Hair follicle dermal papilla cell (primary cell): ENCODE results near the gene EZH1. TPM values are rescaled to one million over a fixed set of nuclear protein-coding genes. Genes with fewer than 3 reads are reported as not detected.

ENCODE experiments used
- small RNA-seq: library from RNA; depleted of rRNA; stranded (forward); fragments of <200 nt; gene quantifications from one replicate; pipeline ENCODE3, GENCODE V24; 2012
- total RNA-seq: library from RNA; depleted of rRNA; stranded (reverse); fragments of >200 nt; gene quantifications from 2 replicates; pipeline ENCODE4 v1.2.3, GENCODE V29; 2012

The EZH1 gene
- 32.9 and 37.8 TPM in 2 replicates for total RNA-seq

GRCh38 chr17:42744806-42745617, at the start of gene EZH1:
Gene EZH1, minus strand, starts transcription at chr17:42745040. Its CDS starts 16,099 bp downstream, at chr17:42728941.

DNA sequence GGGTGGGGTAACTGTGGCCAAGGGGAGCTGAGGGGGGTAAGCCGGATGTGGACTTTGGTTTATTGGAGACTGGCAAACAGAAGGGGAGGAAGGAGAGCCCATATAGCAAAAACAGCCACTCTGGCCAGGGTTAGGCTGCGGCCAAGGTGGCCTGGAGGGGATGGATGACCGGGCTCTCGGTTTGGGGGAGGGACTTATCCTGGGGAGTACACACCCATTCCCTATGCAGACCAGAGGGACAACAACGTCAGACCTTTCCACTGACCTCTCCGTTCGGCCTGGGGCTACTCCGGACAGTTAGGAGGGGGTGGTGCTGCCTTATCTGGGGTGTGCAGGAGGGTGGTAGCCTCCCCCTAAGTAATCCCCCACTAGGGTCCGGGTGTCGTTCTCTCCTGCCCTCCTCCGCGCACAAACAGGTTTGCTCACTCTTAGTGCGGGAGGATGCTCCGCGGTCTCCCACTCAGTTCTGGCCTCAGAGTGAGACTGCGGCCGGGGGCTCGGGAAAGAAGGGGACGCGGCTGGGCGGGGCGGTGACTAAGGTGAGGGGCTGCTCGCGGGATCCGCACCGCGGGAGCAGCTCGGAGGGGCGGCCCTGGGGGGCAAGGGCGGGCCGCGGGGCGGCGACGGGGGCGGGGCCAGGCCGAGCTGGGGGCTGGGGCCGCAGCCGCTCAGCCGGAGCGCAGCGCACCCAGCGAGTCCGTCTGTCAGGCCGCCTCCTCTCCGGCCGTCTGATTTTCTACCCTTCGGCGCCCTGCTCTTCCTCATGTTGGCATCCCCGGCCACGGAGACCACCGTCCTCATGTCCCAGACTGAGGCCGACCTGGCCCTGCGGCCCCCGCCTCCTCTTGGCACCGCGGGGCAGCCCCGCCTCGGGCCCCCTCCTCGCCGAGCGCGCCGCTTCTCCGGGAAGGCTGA, 35.4 kb upstream of the EZH1 start, which contains the start of gene WNK4:
WNK4 (plus strand) TSS at position 675 of the 915 bp plus-strand sequence; CDS start at position 764, 89 bp downstream.

DNA sequence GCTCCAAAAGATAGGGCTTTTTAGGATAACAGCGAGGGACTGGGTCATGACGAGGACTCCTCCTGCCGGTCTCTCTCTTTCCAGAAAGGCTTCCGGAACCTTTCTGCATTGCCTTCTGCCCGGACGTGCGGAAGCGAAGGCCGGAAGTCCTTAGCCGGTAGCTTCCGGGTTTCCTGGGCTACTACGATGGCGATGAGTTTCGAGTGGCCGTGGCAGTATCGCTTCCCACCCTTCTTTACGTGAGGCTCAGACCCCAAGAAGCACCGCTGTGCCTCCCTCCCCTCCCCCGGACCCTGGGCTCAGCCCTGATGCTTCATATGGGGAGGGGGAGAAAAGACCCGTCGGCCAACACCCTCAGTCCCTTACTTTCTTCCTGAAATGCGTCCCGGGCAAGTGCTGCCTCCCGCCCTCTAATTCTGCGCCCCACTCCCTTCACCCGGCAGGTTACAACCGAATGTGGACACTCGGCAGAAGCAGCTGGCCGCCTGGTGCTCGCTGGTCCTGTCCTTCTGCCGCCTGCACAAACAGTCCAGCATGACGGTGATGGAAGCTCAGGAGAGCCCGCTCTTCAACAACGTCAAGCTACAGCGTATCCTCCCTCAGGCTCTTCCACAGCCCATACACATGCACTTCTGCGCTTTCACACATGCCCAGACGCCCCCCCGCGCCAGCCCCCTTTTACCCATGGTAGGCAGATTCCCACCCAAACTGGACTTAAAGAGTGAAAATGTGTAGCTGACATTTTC, 28.6 kb upstream of the EZH1 start, which contains the start of gene VPS25:
VPS25 (plus strand) TSS at position 160 of the 746 bp plus-strand sequence; CDS start at position 187, 27 bp downstream.

DNA sequence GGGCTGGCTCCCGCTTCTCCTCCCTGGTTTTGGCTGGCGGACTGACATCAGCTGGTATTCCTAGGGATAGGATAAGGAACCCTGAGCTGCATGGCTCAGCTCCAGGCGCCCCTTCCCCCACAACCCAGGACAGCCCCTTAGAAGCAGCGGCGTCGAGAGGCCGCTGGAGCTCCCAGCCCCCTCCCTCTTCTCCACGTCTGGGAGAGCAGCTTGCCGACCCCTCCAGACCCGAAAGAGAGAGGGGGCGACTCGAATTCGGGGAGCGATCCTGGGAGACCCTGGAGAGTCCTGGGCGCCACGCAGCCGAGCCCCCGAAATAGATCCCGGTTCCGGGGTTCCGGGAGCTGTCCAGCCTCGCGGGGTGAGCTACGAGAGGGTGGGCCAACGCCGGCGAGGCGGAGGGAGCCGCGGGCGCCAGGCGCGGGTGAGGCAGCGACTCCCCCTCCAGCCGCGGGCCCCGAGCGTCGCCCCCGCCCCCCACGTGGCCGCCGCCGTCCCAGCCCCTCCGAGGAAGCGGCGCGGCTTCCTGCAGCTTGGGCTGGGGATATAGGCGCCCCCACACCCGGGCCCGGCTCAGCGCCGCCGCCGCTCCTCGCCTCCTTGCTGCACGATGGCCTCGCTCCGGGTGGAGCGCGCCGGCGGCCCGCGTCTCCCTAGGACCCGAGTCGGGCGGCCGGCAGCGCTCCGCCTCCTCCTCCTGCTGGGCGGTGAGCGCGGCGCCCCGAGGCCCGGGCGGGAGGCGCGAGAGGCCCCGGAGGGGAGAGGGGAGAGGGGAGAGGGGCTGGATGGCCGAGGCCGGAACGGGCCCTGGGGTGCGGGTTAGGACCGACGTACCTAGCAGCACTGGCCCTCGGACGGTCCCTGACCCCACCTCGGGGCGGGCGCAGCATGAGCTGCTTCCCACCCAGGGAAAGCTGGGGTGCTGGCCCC, 16.1 kb upstream of the EZH1 start, which contains the start of gene RAMP2:
RAMP2 (plus strand) TSS at position 576 of the 930 bp plus-strand sequence; CDS start at position 611, 35 bp downstream.

GRCh38 chr17:42681976-42682721, 62.7 kb downstream of the EZH1 start, which contains the start of gene CNTNAP1:
Gene CNTNAP1, plus strand, starts transcription at chr17:42682531. Its CDS starts 299 bp downstream, at chr17:42682830.

GRCh38 chr17:42676424-42677011, 68.3 kb downstream of the EZH1 start, which contains the start of gene PLEKHH3:
Gene PLEKHH3, minus strand, starts transcription at chr17:42676994. Its CDS starts 431 bp downstream, at chr17:42676563.

DNA sequence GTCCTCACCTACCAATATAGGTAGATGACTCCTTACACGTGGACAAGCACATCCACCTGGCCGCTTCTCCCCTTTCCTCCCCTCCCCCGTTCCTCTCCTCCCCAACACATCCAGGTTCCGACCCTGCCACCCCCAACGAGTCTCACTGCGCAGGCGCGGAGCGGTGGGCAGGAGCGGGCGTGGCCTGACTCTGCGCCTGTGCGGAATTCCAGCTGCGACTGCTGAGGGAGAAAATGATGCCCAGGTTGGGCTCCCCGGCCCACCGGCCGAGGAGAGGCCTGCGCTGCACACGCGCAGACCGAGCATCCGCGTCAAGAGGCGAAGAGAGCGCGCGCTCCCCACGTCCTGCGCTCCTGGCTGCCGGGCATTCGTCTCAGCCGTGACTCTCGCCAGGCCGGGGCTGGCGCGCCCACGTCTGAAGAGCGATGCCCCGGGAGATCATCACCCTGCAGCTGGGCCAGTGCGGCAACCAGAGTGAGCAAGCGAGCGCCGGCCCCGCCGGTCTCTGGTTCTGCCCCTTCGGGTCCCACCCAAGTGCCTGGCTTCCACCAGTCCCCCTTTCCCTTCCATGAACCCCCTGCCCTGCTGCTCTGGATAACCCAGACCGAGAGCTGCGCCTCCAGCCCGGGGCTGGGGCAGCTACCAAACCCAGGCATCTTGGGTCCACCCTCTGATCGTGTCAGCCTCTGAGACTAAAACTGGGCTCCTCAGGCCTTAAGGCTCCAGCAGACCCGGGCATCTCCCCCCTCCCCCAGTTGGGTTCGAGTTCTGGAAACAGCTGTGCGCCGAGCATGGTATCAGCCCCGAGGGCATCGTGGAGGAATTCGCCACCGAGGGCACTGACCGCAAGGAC, 85.5 kb downstream of the EZH1 start, which contains the start of gene TUBG2:
TUBG2 (plus strand) TSS at position 206 of the 853 bp plus-strand sequence; CDS start at position 426, 220 bp downstream.

Small RNA genes lying within 50 kb of the gene (small RNA-seq; reads per million reads assigned to genes)
- gene HMGN2P15 (not detected), gene MIR6780A (not detected)

Other genes with a start within 250 kb of the EZH1 start
- gene NAGLU, start 208.8 kb downstream of the EZH1 start, total RNA-seq = 69.8 and 72.1 TPM in 2 replicates
- 0.12 and 0.81 TPM in 2 replicates for gene HSD17B1, start 192.1 kb downstream of the EZH1 start, total RNA-seq
- 19.1 and 23.2 TPM in 2 replicates for gene COASY, start 182.9 kb downstream of the EZH1 start, total RNA-seq
- 45.7 and 54.4 TPM in 2 replicates for gene MLX, start 177.9 kb downstream of the EZH1 start, total RNA-seq
- gene PSMC3IP, start 167.3 kb downstream of the EZH1 start, total RNA-seq = 0.97 and 1.3 TPM in 2 replicates
- gene RETREG3, start 135.7 kb downstream of the EZH1 start, total RNA-seq = 116 and 136 TPM in 2 replicates
- gene TUBG1, start 135.4 kb downstream of the EZH1 start, total RNA-seq = 29.9 and 35.2 TPM in 2 replicates
- 14.9 and 17.7 TPM in 2 replicates for gene TUBG2, start 85.8 kb downstream of the EZH1 start, total RNA-seq
- gene PLEKHH3, start 68.0 kb downstream of the EZH1 start, total RNA-seq = 22.0 and 24.5 TPM in 2 replicates
- gene CCR10, start 63.2 kb downstream of the EZH1 start, total RNA-seq = 2.2 and 2.4 TPM in 2 replicates
- gene CNTNAP1, start 62.5 kb downstream of the EZH1 start, total RNA-seq = 38.0 and 51.6 TPM in 2 replicates
- not detected in 2 replicates for gene RAMP2, start 16.2 kb upstream of the EZH1 start, total RNA-seq
- gene VPS25, start 28.4 kb upstream of the EZH1 start, total RNA-seq = 40.2 and 46.8 TPM in 2 replicates
- gene WNK4, start 35.6 kb upstream of the EZH1 start, total RNA-seq = under 0.01 TPM in 1 of 2 replicates, not detected in the other
- 38.1 and 48.7 TPM in 2 replicates for gene COA3, start 53.7 kb upstream of the EZH1 start, total RNA-seq
- gene CNTD1, start 53.8 kb upstream of the EZH1 start, total RNA-seq = not detected in 2 replicates
- gene BECN1, start 79.2 kb upstream of the EZH1 start, total RNA-seq = 74.4 and 81.3 TPM in 2 replicates
- 79.7 and 83.1 TPM in 2 replicates for gene PSME3, start 88.4 kb upstream of the EZH1 start, total RNA-seq
- 0.73 and 1.3 TPM in 2 replicates for gene AOC2, start 99.5 kb upstream of the EZH1 start, total RNA-seq
- under 0.01 TPM in 1 of 2 replicates, not detected in the other for gene AOC3, start 106.2 kb upstream of the EZH1 start, total RNA-seq
- gene G6PC1, start 155.8 kb upstream of the EZH1 start, total RNA-seq = not detected in 2 replicates
- gene AARSD1, start 219.4 kb upstream of the EZH1 start, total RNA-seq = 15.3 and 16.4 TPM in 2 replicates
- not detected in 2 replicates for gene PTGES3L, start 235.0 kb upstream of the EZH1 start, total RNA-seq
- gene RUNDC1, start 235.5 kb upstream of the EZH1 start, total RNA-seq = 10.8 and 13.3 TPM in 2 replicates